PC-3 (cell line): Measurements from ENCODE around the gene PALS1. TPM values are rescaled to one million over a fixed set of nuclear protein-coding genes. Genes with fewer than 3 reads are reported as not detected.

Source experiments
- ATAC-seq: fragments of 200-7000 bp; cut with Tn5 transposase; 2 replicates; pipeline ENCODE4 v1.9.1; 2020; ENCODE audit warnings: mild to moderate bottlenecking, moderate library complexity
- BruUV-seq: library from RNA; stranded (reverse); fragments of 400-500 nt; replicated peaks from 2 replicates; lab custom pipeline; 2021; lab: Mats Ljungman, UMichigan
- CTCF ChIA-PET: fragments of 300-600 bp; sonication (Branson Sonifier 250); formaldehyde crosslinking; loops from one replicate; lab custom pipeline; 2022; ENCODE audit warnings: antibody characterized with exemption; lab: Charles Lee
- POLR2A ChIA-PET: fragments of 300-600 bp; sonication (Branson Sonifier 250); formaldehyde crosslinking; loops from one replicate; lab custom pipeline; 2022; ENCODE audit warnings: antibody characterized with exemption; ENCODE audit not compliant: unreplicated experiment; lab: Charles Lee
- DNase-seq: peaks from one replicate; pipeline ENCODE4 v3.0.0-alpha.2; 2015
- H2AFZ ChIP-seq: fragments of 300-600 bp; sonication (generic); 2 replicates; pipeline ENCODE4 v1.6.0; 2016; ENCODE audit warnings: antibody characterized with exemption, low read length
- H3F3A ChIP-seq: fragments of 300-600 bp; sonication (generic); one replicate; pipeline ENCODE4 v1.6.0; 2017; ENCODE audit warnings: antibody characterized with exemption, low read length, control low read depth, mild to moderate bottlenecking; ENCODE audit not compliant: unreplicated experiment
- H3K27ac ChIP-seq: fragments of 300-600 bp; sonication (generic); 2 replicates; pipeline ENCODE4 v1.5.1; 2016; ENCODE audit warnings: mild to moderate bottlenecking, low read length
- H3K27me3 ChIP-seq: fragments of 300-600 bp; sonication (generic); 2 replicates; pipeline ENCODE4 v1.6.1; 2016; ENCODE audit warnings: low read length, mixed read lengths
- H3K36me3 ChIP-seq: fragments of 300-600 bp; sonication (generic); 2 replicates; pipeline ENCODE4 v1.6.1; 2016; ENCODE audit warnings: low read depth, mixed run types, low read length, mixed read lengths
- H3K4me1 ChIP-seq: fragments of 300-600 bp; sonication (generic); 2 replicates; pipeline ENCODE4 v1.5.1; 2016; ENCODE audit warnings: low read length; ENCODE audit not compliant: insufficient read depth
- H3K4me2 ChIP-seq: fragments of 300-600 bp; sonication (generic); 2 replicates; pipeline ENCODE4 v1.6.0; 2016; ENCODE audit warnings: low read length
- H3K4me3 ChIP-seq: fragments of 300-600 bp; sonication (generic); 2 replicates; pipeline ENCODE4 v1.5.1; 2016; ENCODE audit warnings: mild to moderate bottlenecking, low read length, mixed read lengths
- H3K79me2 ChIP-seq: fragments of 300-600 bp; sonication (generic); 2 replicates; pipeline ENCODE4 v1.6.1; 2017; ENCODE audit warnings: low read length, mixed read lengths
- H3K9ac ChIP-seq: fragments of 300-600 bp; sonication (generic); 2 replicates; pipeline ENCODE4 v1.6.0; 2016; ENCODE audit warnings: mild to moderate bottlenecking, low read length
- H3K9me2 ChIP-seq: fragments of 300-600 bp; sonication (generic); replicated peaks from 2 replicates; pipeline ENCODE4 v1.6.1; 2016; ENCODE audit warnings: mixed run types, low read length, mixed read lengths
- H3K9me3 ChIP-seq: fragments of 300-600 bp; sonication (generic); 2 replicates; pipeline ENCODE4 v1.6.1; 2016; ENCODE audit warnings: low read length, mixed read lengths
- H4K20me1 ChIP-seq: fragments of 300-600 bp; sonication (generic); 2 replicates; pipeline ENCODE4 v1.6.1; 2016; ENCODE audit warnings: low read length, mixed read lengths
- CTCF ChIP-seq: fragments of 300-600 bp; sonication (generic); conservative IDR thresholded peaks from 2 replicates; pipeline ENCODE4 v1.5.1; 2017; ENCODE audit warnings: antibody characterized with exemption, low read depth, mild to moderate bottlenecking, low read length
- EZH2 ChIP-seq: fragments of 300-600 bp; sonication (generic); IDR thresholded peaks from one replicate; pipeline ENCODE4 v1.6.1; 2017; ENCODE audit warnings: antibody characterized with exemption, mild to moderate bottlenecking, low read length; ENCODE audit not compliant: unreplicated experiment
- EZH2phosphoT487 ChIP-seq: fragments of 300-600 bp; sonication (generic); IDR thresholded peaks from 2 replicates; pipeline ENCODE4 v1.6.1; 2018; ENCODE audit warnings: mild to moderate bottlenecking, antibody characterized with exemption, low read length, borderline replicate concordance
- intact Hi-C: fragments of 100-400 bp; cut with micrococcal nuclease; formaldehyde crosslinking; loops from 2 replicates; pipeline ENCODE4 v1.9.0; 2023
- total RNA-seq: library from RNA; depleted of rRNA; stranded (reverse); fragments of >200 nt; gene quantifications from 2 replicates; pipeline ENCODE4 v1.2.3, GENCODE V29; 2014

The PALS1 gene
- total RNA-seq, 1 experiment from 2014 or later, result 31.5 TPM

GRCh38 chr14:67265131-67265530, 23.9 kb downstream of the PALS1 start:
- H3K27ac ChIP-seq, result no peak overlapping the region
- H3F3A ChIP-seq, result no peaks in the 10 kb centered on the region
- CTCF ChIA-PET, result interaction anchor here (0.6 kb wide), 1 partner anchor 50 kb away, joined by 3 read pairs; no protein-coding TSS in a partner anchor
- H3K4me1 ChIP-seq, result peaks cover 10% of the 10 kb centered on the region; the same call in 1 of the 2 replicates
- H3K36me3 ChIP-seq, result no peaks in the 10 kb centered on the region
- peaks cover 39% of the 10 kb centered on the region for H4K20me1 ChIP-seq
- no peak overlapping the region for H3K4me2 ChIP-seq
- peak; percentile 51 for DNase-seq
- intact Hi-C loops, result no loop called here
- no peak overlapping the region for H3K9ac ChIP-seq
- no TSS peak for BruUV-seq
- H3K79me2 ChIP-seq, result peaks cover 95% of the 10 kb centered on the region
- POLR2A ChIA-PET, result no interaction called here
- TF ChIP-seq EZH2phosphoT487 (no peak), EZH2 (no peak), CTCF (no peak)
- H2AFZ ChIP-seq, result no peak overlapping the region
- no peaks in the 10 kb centered on the region for H3K9me3 ChIP-seq
- peak; percentile 74 for ATAC-seq
- H3K4me3 ChIP-seq, result no peak overlapping the region
- H3K27me3 ChIP-seq, result no peaks in the 10 kb centered on the region
- H3K9me2 ChIP-seq, result no peaks in the 10 kb centered on the region

- CTCF ChIA-PET, result no interaction called here
- Histone ChIP-seq H3K9me3 (no peaks in the 10 kb centered on the region), H3F3A (no peaks in the 10 kb centered on the region), H3K9ac (no peak overlapping the region), H3K27me3 (no peaks in the 10 kb centered on the region), H3K4me1 (peaks cover 10% of the 10 kb centered on the region; the same call in 1 of the 2 replicates), H4K20me1 (peaks cover 28% of the 10 kb centered on the region), H3K79me2 (peaks cover 85% of the 10 kb centered on the region), H3K36me3 (peaks cover 15% of the 10 kb centered on the region), H3K9me2 (no peaks in the 10 kb centered on the region), H3K4me2 (no peak overlapping the region), H3K4me3 (no peak overlapping the region), H2AFZ (no peak overlapping the region), H3K27ac (no peak overlapping the region)
- DNase-seq (no peak), ATAC-seq (no peak)
- intact Hi-C loops, result loop anchor here (2.0 kb wide), 1 partner anchor 15 kb away; no protein-coding TSS in a partner anchor
- BruUV-seq, result no TSS peak
- POLR2A ChIA-PET, result no interaction called here
- TF ChIP-seq EZH2phosphoT487 (no peak), CTCF (no peak), EZH2 (no peak)
Measured at GRCh38 chr14:67267576-67268328, 26.5 kb downstream of the PALS1 start.
